BLaER1 treated with 17β-estradiol and CSF1 and Interleukin-3, amounts not matched to agents 10 nM and 100 nM (cell line): ENCODE data around the gene MSRB1.
A peak's percentile ranks its signal among the peaks of the same experiment; 100 is the strongest.

Experiments used
- H3K27ac ChIP-seq, 11 experiments: shearing (Covaris generic); formaldehyde crosslinking; 2 replicates each; pipeline ENCODE4 v1.8.1; 2022
- H3K27me3 ChIP-seq, 11 experiments: shearing (Covaris generic); formaldehyde crosslinking; 2 replicates each; pipeline ENCODE4 v1.8.1; 2022
- H3K36me3 ChIP-seq, 11 experiments: shearing (Covaris generic); formaldehyde crosslinking; 2 replicates each; pipeline ENCODE4 v1.8.1; 2022
- H3K4me1 ChIP-seq, 10 experiments: shearing (Covaris generic); formaldehyde crosslinking; 2 replicates each; pipeline ENCODE4 v1.8.1; 2022
- H3K4me2 ChIP-seq, 11 experiments: shearing (Covaris generic); formaldehyde crosslinking; 2 replicates each; pipeline ENCODE4 v1.8.1; 2022
- H3K4me3 ChIP-seq, 10 experiments: shearing (Covaris generic); formaldehyde crosslinking; 2 replicates each; pipeline ENCODE4 v1.8.1; 2022
- H3K9ac ChIP-seq, 11 experiments: shearing (Covaris generic); formaldehyde crosslinking; 2 replicates each; pipeline ENCODE4 v1.8.1; 2022
- H3K9me3 ChIP-seq, 11 experiments: shearing (Covaris generic); formaldehyde crosslinking; replicated peaks in 1 of 11; 2 replicates each; pipeline ENCODE4 v1.8.1; 2022
- H4K20me1 ChIP-seq, 11 experiments: shearing (Covaris generic); formaldehyde crosslinking; 2 replicates each; pipeline ENCODE4 v1.8.1; 2022
- Cebpa-rat ChIP-seq, 11 experiments: shearing (Covaris generic); IDR thresholded peaks; 2 replicates each; pipeline ENCODE4 v1.8.1; 2022

MSRB1 gene

DNA sequence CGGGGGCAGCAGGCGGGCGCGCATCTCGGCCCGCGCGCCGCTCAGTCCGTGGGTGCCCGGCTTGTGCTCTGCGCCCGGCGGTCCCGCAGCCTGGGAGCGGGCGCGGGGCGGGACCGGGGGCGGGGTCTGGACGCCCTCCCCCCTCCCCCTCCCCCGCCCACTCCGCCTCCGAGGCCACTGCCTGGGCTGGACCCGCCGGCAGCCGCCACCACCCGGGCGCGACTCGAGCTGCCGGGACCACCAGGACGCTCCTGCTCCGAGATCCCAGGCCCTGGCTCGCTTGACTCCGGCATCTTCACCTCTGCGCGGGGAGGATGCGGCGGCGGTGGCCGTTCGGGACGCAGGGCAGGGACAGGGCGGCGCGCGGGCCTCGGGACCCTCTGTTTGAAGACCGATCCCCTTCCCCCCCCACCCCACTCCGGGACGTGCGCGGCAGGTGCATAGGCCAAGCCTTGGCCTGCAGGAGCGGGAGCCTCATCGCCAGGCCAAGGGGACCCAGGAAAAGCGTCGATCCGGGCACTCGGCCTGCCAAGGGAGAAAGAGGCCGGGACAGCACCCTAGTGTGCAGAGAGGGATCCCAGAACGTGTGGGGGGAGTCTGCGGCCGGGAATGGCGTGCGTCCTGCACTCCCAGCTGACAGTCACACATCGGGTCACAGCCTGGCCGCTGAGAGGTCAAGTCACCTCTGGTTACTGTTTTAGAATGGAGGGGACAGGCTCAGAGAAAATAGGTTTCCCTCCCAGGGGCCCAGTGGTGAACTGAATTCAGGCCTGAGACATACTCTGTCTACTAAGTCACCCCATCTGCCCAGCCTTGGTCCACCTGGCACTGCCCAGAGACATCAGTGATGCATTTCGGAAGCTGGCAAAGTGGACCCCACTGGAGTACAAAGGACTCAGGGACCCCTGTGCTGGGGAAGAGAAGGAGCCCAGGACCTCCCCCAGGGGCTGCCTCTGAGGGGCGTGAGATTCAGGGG lies 24.4 kb downstream of the MSRB1 start, which contains the start of gene HS3ST6:
Gene HS3ST6 (minus strand): TSS at position 65 of the 976 bp plus-strand sequence. CDS start 92 bp downstream, outside the sequence.
- Histone ChIP-seq H3K4me1 (peaks cover 0 to 10% (median 4%) of the 10 kb centered on the region in 10 experiments; a peak in 10 of 20 replicates), H3K9ac (no peak within 1 kb of the TSS), H3K4me3 (no peak within 1 kb of the TSS), H3K4me2 (no peak within 1 kb of the TSS), H4K20me1 (peaks cover 0 to 46% (median 17%) of the 10 kb centered on the region in 11 experiments; a peak in 12 of 22 replicates), H3K27ac (no peak within 1 kb of the TSS), H3K27me3 (peaks cover 96 to 100% (median 100%) of the 10 kb centered on the region in 11 experiments), H3K36me3 (no peaks in the 10 kb centered on the region), H3K9me3 (0 out of 22 replicates have a peak, but pooled peaks cover 0 to 5% (median 0%) of the 10 kb centered on the region in 11 experiments)
- no peak for TF ChIP-seq Cebpa-rat (IDR thresholded peaks at IDR 0.05)

- Histone ChIP-seq H3K27me3 (peaks cover 92 to 100% (median 98%) of the 10 kb centered on the region in 11 experiments), H3K4me1 (peaks cover 0 to 4% (median 0%) of the 10 kb centered on the region in 10 experiments; a peak in 1 of 20 replicates), H3K4me3 (no peak overlapping the region)
Measured at GRCh38 chr16:1917665-1918350, 25.2 kb downstream of the MSRB1 start.

DNA sequence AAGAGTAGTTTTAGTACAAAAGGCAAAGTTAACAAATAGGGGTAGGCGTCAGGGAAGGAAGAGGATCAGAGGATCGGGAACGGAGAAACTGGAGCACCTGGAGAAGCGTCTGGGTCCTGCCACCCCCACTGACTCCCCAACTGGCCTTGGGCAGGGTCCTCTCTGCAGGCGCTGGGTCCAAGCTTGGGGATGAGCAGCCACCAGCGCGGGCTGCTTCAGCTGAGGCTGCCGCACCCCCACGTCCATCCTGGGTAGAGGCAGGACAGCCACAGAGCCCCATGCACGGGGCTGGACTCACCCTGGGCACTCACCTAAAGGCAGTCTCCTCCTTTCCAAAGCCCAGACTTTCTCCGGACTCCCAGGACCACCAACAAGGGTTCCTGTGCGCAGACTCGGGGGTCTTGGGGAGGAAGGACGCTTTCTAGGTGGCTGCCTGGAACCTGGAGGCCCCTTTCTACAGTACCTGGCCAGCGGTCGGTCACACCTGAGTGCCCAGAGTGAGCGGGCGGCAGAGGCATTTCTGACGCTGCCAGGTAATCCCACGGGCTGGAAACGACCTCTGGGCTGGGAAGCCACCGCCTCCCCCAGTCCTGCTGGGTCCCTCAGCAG lies 25.8 kb downstream of the MSRB1 start:
- peaks cover 85 to 94% (median 91%) of the 10 kb centered on the region in 11 experiments for H3K27me3 ChIP-seq
- no peak overlapping the region for H3K4me3 ChIP-seq

More at GRCh38 chr16:1917665-1918350, 25.2 kb downstream of the MSRB1 start:
- Histone ChIP-seq H3K9me3 (0 out of 22 replicates have a peak, but pooled peaks cover 0 to 5% (median 0%) of the 10 kb centered on the region in 11 experiments), H4K20me1 (peaks cover 0 to 51% (median 17%) of the 10 kb centered on the region in 11 experiments; a peak in 12 of 22 replicates), H3K27ac (no peak overlapping the region), H3K36me3 (no peaks in the 10 kb centered on the region), H3K4me2 (no peak overlapping the region), H3K9ac (no peak overlapping the region)
- no peak for TF ChIP-seq Cebpa-rat (IDR thresholded peaks at IDR 0.05)

DNA sequence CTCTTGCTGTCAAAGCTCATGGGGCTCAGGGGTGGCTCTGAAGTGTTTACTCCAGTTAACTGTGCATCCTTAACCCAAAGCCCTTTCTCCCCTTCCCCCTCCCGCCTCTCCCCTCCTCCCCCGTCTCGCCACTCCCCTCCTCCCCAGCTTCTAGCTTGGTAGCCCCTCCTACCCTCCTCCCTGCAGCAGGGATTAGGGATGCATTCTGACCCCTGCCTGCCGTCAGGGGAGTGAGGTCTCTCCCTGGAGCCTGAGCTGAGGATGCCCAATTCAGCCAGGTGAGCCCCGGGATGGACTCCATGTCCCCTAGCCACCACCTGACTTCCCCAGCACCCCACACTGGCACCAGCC lies 26.4 kb downstream of the MSRB1 start:
- H3K36me3 ChIP-seq: no peaks in the 10 kb centered on the region
- no peak overlapping the region for H3K4me2 ChIP-seq
- H4K20me1 ChIP-seq: peaks cover 0 to 59% (median 17%) of the 10 kb centered on the region in 11 experiments; a peak in 12 of 22 replicates
- no peak overlapping the region for H3K27ac ChIP-seq
- TF ChIP-seq Cebpa-rat (IDR thresholded peaks at IDR 0.05): no peak
- no peak overlapping the region for H3K9ac ChIP-seq
- peaks cover 80 to 88% (median 86%) of the 10 kb centered on the region in 11 experiments for H3K27me3 ChIP-seq
- peaks cover 0 to 4% (median 0%) of the 10 kb centered on the region in 10 experiments; a peak in 1 of 20 replicates for H3K4me1 ChIP-seq
- H3K9me3 ChIP-seq: no peaks in the 10 kb centered on the region
- H3K4me3 ChIP-seq: no peak overlapping the region

More for the DNA sequence above, 25.8 kb downstream of the MSRB1 start:
- H4K20me1 ChIP-seq: peaks cover 0 to 53% (median 17%) of the 10 kb centered on the region in 11 experiments; a peak in 12 of 22 replicates
- no peak for TF ChIP-seq Cebpa-rat (IDR thresholded peaks at IDR 0.05)
- H3K9me3 ChIP-seq: 0 out of 22 replicates have a peak, but pooled peaks cover 0 to 1% (median 0%) of the 10 kb centered on the region in 11 experiments
- H3K27ac ChIP-seq: no peak overlapping the region
- H3K36me3 ChIP-seq: no peaks in the 10 kb centered on the region
- no peak overlapping the region for H3K9ac ChIP-seq
- peaks cover 0 to 4% (median 0%) of the 10 kb centered on the region in 10 experiments; a peak in 1 of 20 replicates for H3K4me1 ChIP-seq
- H3K4me2 ChIP-seq: no peak overlapping the region

GRCh38 chr16:1915732-1916639 lies 27.0 kb downstream of the MSRB1 start:
- peaks cover 0 to 4% (median 0%) of the 10 kb centered on the region in 10 experiments; a peak in 1 of 20 replicates for H3K4me1 ChIP-seq
- no peak overlapping the region for H3K9ac ChIP-seq
- H3K27ac ChIP-seq: no peak overlapping the region
- no peaks in the 10 kb centered on the region for H3K9me3 ChIP-seq
- H3K4me2 ChIP-seq: no peak overlapping the region
- peaks cover 74 to 82% (median 80%) of the 10 kb centered on the region in 11 experiments for H3K27me3 ChIP-seq
- H3K4me3 ChIP-seq: no peak overlapping the region
- no peak for TF ChIP-seq Cebpa-rat (IDR thresholded peaks at IDR 0.05)
- no peaks in the 10 kb centered on the region for H3K36me3 ChIP-seq
- peaks cover 0 to 58% (median 17%) of the 10 kb centered on the region in 11 experiments; a peak in 12 of 22 replicates for H4K20me1 ChIP-seq

- Histone ChIP-seq H3K36me3 (no peaks in the 10 kb centered on the region), H3K27ac (no peak overlapping the region), H3K9me3 (no peaks in the 10 kb centered on the region), H3K4me1 (no peaks in the 10 kb centered on the region), H3K4me3 (no peak overlapping the region), H3K4me2 (no peak overlapping the region), H3K27me3 (peaks cover 64 to 72% (median 70%) of the 10 kb centered on the region in 11 experiments), H3K9ac (no peak overlapping the region), H4K20me1 (peaks cover 0 to 48% (median 17%) of the 10 kb centered on the region in 11 experiments; a peak in 12 of 22 replicates)
- TF ChIP-seq Cebpa-rat (IDR thresholded peaks at IDR 0.05): no peak
Measured at GRCh38 chr16:1914988-1915387, 28.0 kb downstream of the MSRB1 start.

- H3K9ac ChIP-seq: peak overlapping the region in 1 of 11 experiments; percentile 3; a peak in 1 of 22 replicates
- no peaks in the 10 kb centered on the region for H3K4me1 ChIP-seq
- no peaks in the 10 kb centered on the region for H3K9me3 ChIP-seq
- no peak for TF ChIP-seq Cebpa-rat (IDR thresholded peaks at IDR 0.05)
- no peaks in the 10 kb centered on the region for H3K36me3 ChIP-seq
- H4K20me1 ChIP-seq: peaks cover 0 to 40% (median 10%) of the 10 kb centered on the region in 11 experiments; a peak in 11 of 22 replicates
- no peak overlapping the region for H3K27ac ChIP-seq
- peaks cover 55 to 68% (median 65%) of the 10 kb centered on the region in 11 experiments for H3K27me3 ChIP-seq
- no peak overlapping the region for H3K4me3 ChIP-seq
- H3K4me2 ChIP-seq: no peak overlapping the region
Measured at GRCh38 chr16:1914084-1914608, 28.9 kb downstream of the MSRB1 start.
